Ishikawa (cell line): ENCODE results near the gene EML1.

Source experiments
- CEBPB ChIP-seq: IDR thresholded peaks from 2 replicates; pipeline ENCODE4 v1.6.1; 2012
- CREB1 ChIP-seq: IDR thresholded peaks from 2 replicates; pipeline ENCODE4 v1.6.1; 2012; ENCODE audit warnings: low read depth
- EGR1 ChIP-seq: IDR thresholded peaks from 2 replicates; pipeline ENCODE4 v1.6.1; 2012
- EP300 ChIP-seq: IDR thresholded peaks from 2 replicates; pipeline ENCODE4 v1.6.1; 2012; ENCODE audit warnings: borderline replicate concordance
- FOXM1 ChIP-seq: IDR thresholded peaks from 2 replicates; pipeline ENCODE4 v1.6.1; 2012; ENCODE audit warnings: low read depth, borderline replicate concordance
- NFIC ChIP-seq: IDR thresholded peaks from 2 replicates; pipeline ENCODE4 v1.6.1; 2012
- RAD21 ChIP-seq: IDR thresholded peaks from 2 replicates; pipeline ENCODE4 v1.6.1; 2012; ENCODE audit warnings: low read depth
- TAF1 ChIP-seq: IDR thresholded peaks from 2 replicates; pipeline ENCODE4 v1.6.1; 2012; ENCODE audit warnings: low read depth, mild to moderate bottlenecking
- TCF12 ChIP-seq: IDR thresholded peaks from 2 replicates; pipeline ENCODE4 v1.6.1; 2012; ENCODE audit warnings: low read depth
- TEAD4 ChIP-seq: IDR thresholded peaks from 2 replicates; pipeline ENCODE4 v1.6.1; 2012
- YY1 ChIP-seq: IDR thresholded peaks from 2 replicates; pipeline ENCODE4 v1.6.1; 2012; ENCODE audit warnings: low read depth
- ZBTB7A ChIP-seq: IDR thresholded peaks from 2 replicates; pipeline ENCODE4 v1.6.1; 2012; ENCODE audit warnings: low read depth
- TF ChIP-seq, protein P1 (sequence below): IDR thresholded peaks from 2 replicates; pipeline ENCODE4 v1.6.1; 2012; ENCODE audit warnings: low read depth, mild to moderate bottlenecking
- TF ChIP-seq, protein P2 (sequence below): IDR thresholded peaks from 2 replicates; pipeline ENCODE4 v1.6.1; 2012
- TF ChIP-seq, protein P3 (sequence below): IDR thresholded peaks from 2 replicates; pipeline ENCODE4 v1.6.1; 2012

EML1 gene

DNA sequence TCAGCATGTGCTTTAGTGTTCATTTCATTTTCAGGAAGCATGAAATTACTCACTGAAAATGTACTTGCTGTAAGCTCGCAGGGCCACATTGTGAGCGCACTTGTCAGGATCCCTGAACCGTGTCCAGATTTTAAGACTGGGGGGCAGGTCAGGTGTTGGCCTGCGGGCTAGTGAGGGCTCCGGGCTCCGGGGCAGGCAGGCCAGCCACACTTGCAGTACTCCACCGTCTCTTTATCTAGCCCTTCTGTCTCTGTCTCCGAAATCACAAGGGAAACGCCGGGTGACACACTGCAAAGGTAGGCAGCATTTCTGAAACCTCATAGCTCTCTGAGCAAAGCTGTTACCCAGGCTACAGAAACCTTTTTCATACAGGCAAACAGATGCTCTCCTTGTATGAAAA is 98.7 kb downstream of the EML1 start:
- TF ChIP-seq, protein P1, sequence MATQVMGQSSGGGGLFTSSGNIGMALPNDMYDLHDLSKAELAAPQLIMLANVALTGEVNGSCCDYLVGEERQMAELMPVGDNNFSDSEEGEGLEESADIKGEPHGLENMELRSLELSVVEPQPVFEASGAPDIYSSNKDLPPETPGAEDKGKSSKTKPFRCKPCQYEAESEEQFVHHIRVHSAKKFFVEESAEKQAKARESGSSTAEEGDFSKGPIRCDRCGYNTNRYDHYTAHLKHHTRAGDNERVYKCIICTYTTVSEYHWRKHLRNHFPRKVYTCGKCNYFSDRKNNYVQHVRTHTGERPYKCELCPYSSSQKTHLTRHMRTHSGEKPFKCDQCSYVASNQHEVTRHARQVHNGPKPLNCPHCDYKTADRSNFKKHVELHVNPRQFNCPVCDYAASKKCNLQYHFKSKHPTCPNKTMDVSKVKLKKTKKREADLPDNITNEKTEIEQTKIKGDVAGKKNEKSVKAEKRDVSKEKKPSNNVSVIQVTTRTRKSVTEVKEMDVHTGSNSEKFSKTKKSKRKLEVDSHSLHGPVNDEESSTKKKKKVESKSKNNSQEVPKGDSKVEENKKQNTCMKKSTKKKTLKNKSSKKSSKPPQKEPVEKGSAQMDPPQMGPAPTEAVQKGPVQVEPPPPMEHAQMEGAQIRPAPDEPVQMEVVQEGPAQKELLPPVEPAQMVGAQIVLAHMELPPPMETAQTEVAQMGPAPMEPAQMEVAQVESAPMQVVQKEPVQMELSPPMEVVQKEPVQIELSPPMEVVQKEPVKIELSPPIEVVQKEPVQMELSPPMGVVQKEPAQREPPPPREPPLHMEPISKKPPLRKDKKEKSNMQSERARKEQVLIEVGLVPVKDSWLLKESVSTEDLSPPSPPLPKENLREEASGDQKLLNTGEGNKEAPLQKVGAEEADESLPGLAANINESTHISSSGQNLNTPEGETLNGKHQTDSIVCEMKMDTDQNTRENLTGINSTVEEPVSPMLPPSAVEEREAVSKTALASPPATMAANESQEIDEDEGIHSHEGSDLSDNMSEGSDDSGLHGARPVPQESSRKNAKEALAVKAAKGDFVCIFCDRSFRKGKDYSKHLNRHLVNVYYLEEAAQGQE = no peak
- TF ChIP-seq TCF12 = no peak
- no peak for TF ChIP-seq ZBTB7A
- no peak for TF ChIP-seq YY1
- TF ChIP-seq, protein P2, sequence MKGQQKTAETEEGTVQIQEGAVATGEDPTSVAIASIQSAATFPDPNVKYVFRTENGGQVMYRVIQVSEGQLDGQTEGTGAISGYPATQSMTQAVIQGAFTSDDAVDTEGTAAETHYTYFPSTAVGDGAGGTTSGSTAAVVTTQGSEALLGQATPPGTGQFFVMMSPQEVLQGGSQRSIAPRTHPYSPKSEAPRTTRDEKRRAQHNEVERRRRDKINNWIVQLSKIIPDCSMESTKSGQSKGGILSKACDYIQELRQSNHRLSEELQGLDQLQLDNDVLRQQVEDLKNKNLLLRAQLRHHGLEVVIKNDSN = no peak; the same call in 1 of the 2 replicates
- no peak for TF ChIP-seq EP300
- TF ChIP-seq NFIC = no peak
- no peak for TF ChIP-seq RAD21

DNA sequence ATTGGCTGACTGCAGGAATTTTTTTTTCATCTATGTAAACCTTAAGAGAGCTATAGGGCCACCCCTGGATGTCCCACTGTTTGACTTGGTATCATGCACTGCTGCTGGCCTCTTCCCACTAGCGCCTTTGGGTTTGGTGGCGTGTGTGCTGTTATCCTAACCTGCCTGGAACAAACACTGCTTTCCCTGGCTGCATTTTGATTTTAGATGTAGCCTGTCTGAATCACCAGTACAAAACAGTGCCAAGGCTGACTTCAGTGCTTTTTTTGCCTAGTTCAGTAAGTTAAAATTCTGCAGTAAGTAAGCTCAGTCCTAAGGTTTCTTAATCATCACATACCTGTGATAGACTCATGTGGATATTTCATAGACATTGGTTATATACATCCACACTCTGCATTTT is 99.2 kb downstream of the EML1 start:
- no peak for TF ChIP-seq EGR1
- no peak for TF ChIP-seq TAF1
- TF ChIP-seq RAD21 = no peak
- TF ChIP-seq FOXM1 = no peak
- TF ChIP-seq NFIC = no peak
- TF ChIP-seq, protein P2 = no peak
- TF ChIP-seq ZBTB7A = no peak
- TF ChIP-seq, protein P3, sequence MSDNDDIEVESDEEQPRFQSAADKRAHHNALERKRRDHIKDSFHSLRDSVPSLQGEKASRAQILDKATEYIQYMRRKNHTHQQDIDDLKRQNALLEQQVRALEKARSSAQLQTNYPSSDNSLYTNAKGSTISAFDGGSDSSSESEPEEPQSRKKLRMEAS = no peak
- TF ChIP-seq TEAD4 = no peak
- TF ChIP-seq, protein P1 = no peak
- no peak for TF ChIP-seq EP300
- no peak for TF ChIP-seq TCF12
- TF ChIP-seq CEBPB = no peak

DNA sequence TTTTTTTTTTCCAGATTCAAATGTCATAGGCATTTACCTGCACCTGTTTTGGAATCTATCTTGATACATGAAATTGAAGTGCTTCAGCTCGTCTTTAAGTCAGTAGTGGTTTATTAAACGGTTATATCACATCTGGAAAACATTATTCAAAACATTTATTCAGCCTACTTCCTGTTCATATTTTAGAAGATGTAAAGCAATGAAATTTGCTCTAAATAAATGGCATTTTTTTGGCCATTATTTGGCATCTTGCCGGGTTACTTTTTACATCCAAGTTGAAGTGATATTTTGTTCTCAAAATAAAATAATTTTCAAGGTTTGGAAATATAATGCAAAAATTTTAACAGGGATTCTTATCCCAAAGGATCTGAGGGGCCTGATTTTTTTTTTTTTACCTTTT is 103.1 kb downstream of the EML1 start:
- no peak for TF ChIP-seq FOXM1
- TF ChIP-seq, protein P1 = no peak
- TF ChIP-seq, protein P3 = no peak
- no peak for TF ChIP-seq TAF1
- TF ChIP-seq EGR1 = no peak
- TF ChIP-seq NFIC = no peak
- TF ChIP-seq ZBTB7A = no peak
- no peak for TF ChIP-seq CREB1
- TF ChIP-seq, protein P2 = no peak
- no peak for TF ChIP-seq YY1

DNA sequence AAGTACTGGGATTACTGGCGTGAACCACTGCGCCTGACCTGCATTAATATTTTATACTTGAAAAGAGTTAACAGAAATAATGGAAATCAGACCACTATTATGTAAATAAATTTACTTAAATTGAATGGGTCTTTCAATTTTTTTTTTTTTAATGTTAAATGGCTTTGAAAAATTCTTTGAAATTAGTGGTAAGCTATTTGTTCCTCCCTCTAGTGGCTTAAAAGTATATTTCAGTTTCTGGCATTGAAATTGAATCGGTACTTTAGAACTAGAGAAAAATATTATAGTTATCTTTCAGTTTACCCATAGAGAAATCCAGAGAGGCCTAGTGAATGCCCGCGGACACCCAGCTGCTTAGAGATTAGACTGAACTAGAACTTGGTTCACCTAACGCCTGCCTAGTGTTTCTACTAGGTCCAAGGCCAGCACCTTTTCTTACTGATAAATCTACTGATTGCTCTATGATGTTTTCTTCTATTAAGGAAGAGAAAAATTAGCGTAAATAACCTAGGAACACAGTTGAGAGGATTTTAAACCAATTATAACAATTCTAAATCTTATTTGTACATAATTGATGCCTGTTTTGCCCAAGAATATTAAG is 106.5 kb downstream of the EML1 start:
- TF ChIP-seq TAF1 = no peak
- peak; percentile 27; the same call in 1 of the 2 replicates for TF ChIP-seq RAD21

DNA sequence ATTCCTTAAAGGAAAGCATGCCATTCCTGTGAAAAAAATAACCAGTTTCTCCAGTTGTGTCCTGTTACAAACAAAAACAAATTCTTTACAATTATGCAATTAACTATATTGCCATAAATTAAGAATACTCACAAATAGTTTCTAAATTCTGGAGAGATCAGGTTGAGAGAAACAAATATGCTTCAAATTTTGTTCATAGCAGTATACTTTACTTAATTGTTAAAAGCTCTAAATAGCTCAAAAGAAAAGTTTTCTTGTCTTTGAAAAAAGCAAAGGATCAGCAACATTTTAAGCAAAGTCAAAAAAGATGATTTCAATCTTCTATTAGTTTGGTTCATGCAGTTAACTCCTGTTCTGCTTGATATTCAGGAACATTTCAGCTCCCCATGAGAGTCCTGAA is 109.7 kb downstream of the EML1 start:
- TF ChIP-seq, protein P2 = no peak
